Measurements from ENCODE around the gene PRKG1.

GRCh38 chr10:51521605-51522004 is 447.3 kb downstream of the PRKG1 start:
- no peak for TF ChIP-seq CTCF (IDR thresholded peaks at IDR 0.05; ENCODE audit: insufficient read depth, low read length, poor library complexity, severe bottlenecking)
- TF ChIP-seq EZH2phosphoT487 (conservative IDR thresholded peaks at IDR 0.05; ENCODE audit: low read length): no peak
